Activated CD8-positive, alpha-beta T cell treated with anti-CD3 and anti-CD28 coated beads for 36 hours (primary cell): ENCODE measurements around the gene MED22. TPM values are rescaled to one million over a fixed set of nuclear protein-coding genes. Genes with fewer than 3 reads are reported as not detected.

ENCODE experiments used
- ATAC-seq: fragments of 200-7000 bp; cut with Tn5 transposase; one replicate; pipeline ENCODE4 v1.10.0; 2021; ENCODE audit warnings: mild to moderate bottlenecking, moderate library complexity
- CTCF ChIA-PET: fragments of 350-600 bp; sonication (Branson Sonifier 250); formaldehyde crosslinking; loops from one replicate; lab custom pipeline; 2021; ENCODE audit warnings: antibody characterized with exemption; lab: Charles Lee
- POLR2A ChIA-PET: fragments of 350-600 bp; sonication (Branson Sonifier 250); formaldehyde crosslinking; loops from one replicate; lab custom pipeline; 2021; ENCODE audit warnings: antibody characterized with exemption; lab: Charles Lee
- DNase-seq: peaks from one replicate; pipeline ENCODE4 v3.0.0-alpha.2; 2020
- H3K27ac Mint-ChIP-seq: one replicate; pipeline ENCODE4 v1.8.0; 2021; ENCODE audit warnings: mild to moderate bottlenecking, mixed read lengths
- H3K27me3 Mint-ChIP-seq: one replicate; pipeline ENCODE4 v1.8.0; 2021; ENCODE audit warnings: mixed read lengths
- H3K36me3 Mint-ChIP-seq: one replicate; pipeline ENCODE4 v1.8.0; 2021; ENCODE audit warnings: low read depth, mixed read lengths
- H3K4me1 Mint-ChIP-seq: one replicate; pipeline ENCODE4 v1.8.0; 2021; ENCODE audit warnings: low read depth, mixed read lengths
- H3K4me3 Mint-ChIP-seq: one replicate; pipeline ENCODE4 v1.8.0; 2021; ENCODE audit warnings: mild to moderate bottlenecking, moderate library complexity, mixed read lengths
- H3K9me3 Mint-ChIP-seq: one replicate; pipeline ENCODE4 v1.8.0; 2021; ENCODE audit warnings: mixed read lengths
- intact Hi-C: fragments of 100-400 bp; cut with micrococcal nuclease; formaldehyde crosslinking; loops from one replicate; pipeline ENCODE4 v1.10.0; 2022
- total RNA-seq, 2 experiments: library from RNA; stranded (reverse); gene quantifications; one replicate each; pipeline ENCODE4 v1.2.3, GENCODE V29; 2021
- TF ChIP-seq, protein P1 (sequence below): fragments of 200-600 bp; IDR thresholded peaks from one replicate; pipeline ENCODE4 v1.8.0; 2022; ENCODE audit warnings: antibody characterized with exemption, mild to moderate bottlenecking

The MED22 gene
- total RNA-seq, 2 experiments from 2014 or later, result 23.4 to 29.0 TPM

DNA sequence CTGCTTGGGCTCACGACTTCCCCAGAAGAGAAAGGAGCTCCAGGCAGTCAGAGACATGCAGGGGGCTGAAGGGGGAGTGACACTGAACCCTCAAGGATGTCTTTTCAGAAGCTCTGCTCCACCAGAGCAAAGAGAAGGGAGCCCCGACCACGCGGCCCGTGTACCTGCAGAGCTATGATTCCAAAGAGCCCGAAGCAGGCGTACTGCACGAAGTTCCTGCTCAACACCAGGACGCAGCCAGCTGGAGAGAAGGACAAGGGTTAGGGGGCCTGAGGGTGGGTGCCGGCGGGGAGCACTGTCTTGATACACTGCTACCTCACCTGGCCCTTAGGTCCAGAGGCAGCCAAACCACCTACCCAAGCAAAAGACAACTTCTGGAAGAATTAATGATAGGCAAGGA, 18.5 kb upstream of the MED22 start:
- ATAC-seq (no peak), DNase-seq (no peak)
- H3K4me3 Mint-ChIP-seq, result no peak overlapping the region
- ChIA-PET POLR2A (interaction anchor here (0.7 to 28.8 kb wide), 4 partner anchors 9 to 336 kb away, joined by 3 to 872 read pairs (median 6); partner anchors contain the start of genes CACFD1, MED22, RPL7A and SURF1), CTCF (interaction anchor here (1.4 kb wide), 1 partner anchor 120 kb away, joined by 4 read pairs; no protein-coding TSS in a partner anchor)
- no peaks in the 10 kb centered on the region for H3K27me3 Mint-ChIP-seq
- peaks cover 50% of the 10 kb centered on the region for H3K4me1 Mint-ChIP-seq
- H3K27ac Mint-ChIP-seq, result peak overlapping the region; percentile 0
- peaks cover 75% of the 10 kb centered on the region for H3K36me3 Mint-ChIP-seq
- intact Hi-C loops, result no loop called here
- no peaks in the 10 kb centered on the region for H3K9me3 Mint-ChIP-seq
- TF ChIP-seq, protein P1, sequence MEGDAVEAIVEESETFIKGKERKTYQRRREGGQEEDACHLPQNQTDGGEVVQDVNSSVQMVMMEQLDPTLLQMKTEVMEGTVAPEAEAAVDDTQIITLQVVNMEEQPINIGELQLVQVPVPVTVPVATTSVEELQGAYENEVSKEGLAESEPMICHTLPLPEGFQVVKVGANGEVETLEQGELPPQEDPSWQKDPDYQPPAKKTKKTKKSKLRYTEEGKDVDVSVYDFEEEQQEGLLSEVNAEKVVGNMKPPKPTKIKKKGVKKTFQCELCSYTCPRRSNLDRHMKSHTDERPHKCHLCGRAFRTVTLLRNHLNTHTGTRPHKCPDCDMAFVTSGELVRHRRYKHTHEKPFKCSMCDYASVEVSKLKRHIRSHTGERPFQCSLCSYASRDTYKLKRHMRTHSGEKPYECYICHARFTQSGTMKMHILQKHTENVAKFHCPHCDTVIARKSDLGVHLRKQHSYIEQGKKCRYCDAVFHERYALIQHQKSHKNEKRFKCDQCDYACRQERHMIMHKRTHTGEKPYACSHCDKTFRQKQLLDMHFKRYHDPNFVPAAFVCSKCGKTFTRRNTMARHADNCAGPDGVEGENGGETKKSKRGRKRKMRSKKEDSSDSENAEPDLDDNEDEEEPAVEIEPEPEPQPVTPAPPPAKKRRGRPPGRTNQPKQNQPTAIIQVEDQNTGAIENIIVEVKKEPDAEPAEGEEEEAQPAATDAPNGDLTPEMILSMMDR, result no peak

DNA sequence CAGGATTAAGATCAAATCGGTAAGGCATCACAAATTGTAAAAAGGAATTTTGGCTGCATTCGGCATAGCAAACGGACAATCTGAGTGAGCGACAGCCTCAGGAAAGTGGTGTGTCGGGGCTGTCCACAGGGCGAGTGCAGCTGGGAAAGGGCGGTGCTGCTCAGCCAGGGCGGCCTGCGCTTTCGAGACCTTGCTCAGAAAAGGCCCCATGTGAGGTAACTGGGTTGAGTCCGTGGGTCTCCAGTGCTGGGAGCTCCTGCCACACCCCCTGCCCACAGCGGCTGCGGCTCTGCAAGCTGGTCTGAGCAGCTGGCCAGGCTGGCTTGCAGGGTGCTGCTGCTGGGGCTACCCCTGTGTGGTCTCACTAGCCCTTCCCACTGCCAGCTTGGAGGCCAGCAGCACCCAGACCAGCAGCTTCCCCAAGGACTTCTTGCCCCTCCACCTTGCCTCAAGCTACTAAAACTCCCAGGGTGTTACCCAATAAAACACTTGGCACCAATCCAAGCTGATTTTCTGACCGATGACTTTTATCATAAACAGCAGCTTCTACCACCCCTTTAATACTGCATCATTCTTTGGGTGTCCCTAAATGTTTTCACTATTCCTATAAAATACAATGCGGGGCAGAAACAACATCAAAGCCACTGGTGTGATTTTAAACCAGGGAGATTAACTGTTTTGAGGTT, 14.6 kb upstream of the MED22 start:
- no peak overlapping the region for H3K27ac Mint-ChIP-seq
- CTCF ChIA-PET, result interaction anchor here (1.2 to 1.5 kb wide), 2 partner anchors 9 to 124 kb away, joined by 3 to 6 read pairs; no protein-coding TSS in a partner anchor

DNA sequence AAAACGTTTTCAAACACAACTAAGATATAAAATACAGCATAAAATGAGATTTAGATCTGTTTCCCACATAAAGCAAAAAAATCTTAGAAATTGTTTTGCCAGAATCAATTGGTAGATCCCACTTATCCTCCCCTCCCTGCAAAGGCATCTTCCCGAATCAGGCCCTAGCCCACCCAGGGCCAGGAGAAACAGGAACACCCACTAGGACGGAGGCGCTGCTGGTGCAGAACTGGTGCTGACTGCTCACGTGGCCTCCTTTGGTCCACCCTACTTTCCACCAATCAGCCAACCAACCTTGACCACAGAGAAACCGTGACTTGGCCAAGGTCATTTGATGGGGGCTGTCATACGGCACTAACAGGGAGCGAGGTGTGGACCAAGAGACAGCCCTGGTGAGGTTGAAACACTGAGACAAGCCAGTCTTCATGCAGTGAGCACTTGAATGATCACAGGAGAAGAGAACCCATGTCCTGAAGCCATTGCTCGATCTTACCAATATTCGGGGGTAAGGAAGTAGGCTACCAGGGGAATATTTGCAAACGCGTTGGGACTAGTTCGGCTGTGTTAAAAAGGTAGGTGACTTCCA, 13.7 kb upstream of the MED22 start:
- H3K4me1 Mint-ChIP-seq, result peaks cover 54% of the 10 kb centered on the region
- H3K36me3 Mint-ChIP-seq, result peaks cover 58% of the 10 kb centered on the region
- intact Hi-C loops, result no loop called here
- H3K27me3 Mint-ChIP-seq, result no peaks in the 10 kb centered on the region
- H3K4me3 Mint-ChIP-seq, result no peak overlapping the region
- TF ChIP-seq, protein P1, result no peak
- H3K9me3 Mint-ChIP-seq, result no peaks in the 10 kb centered on the region
- peak overlapping the region; percentile 91 for H3K27ac Mint-ChIP-seq
- ATAC-seq (no peak), DNase-seq (no peak)
- CTCF ChIA-PET, result interaction anchor here (1.2 to 1.5 kb wide), 2 partner anchors 9 to 125 kb away, joined by 3 to 6 read pairs; no protein-coding TSS in a partner anchor
- POLR2A ChIA-PET, result interaction anchor here (1.2 to 28.8 kb wide), 5 partner anchors 0 to 56 kb away, joined by 3 to 872 read pairs (median 31); partner anchors contain the start of genes MED22, REXO4, RPL7A and SURF1

More for the DNA sequence above, 14.6 kb upstream of the MED22 start:
- H3K9me3 Mint-ChIP-seq, result no peaks in the 10 kb centered on the region
- H3K4me3 Mint-ChIP-seq, result no peak overlapping the region
- intact Hi-C loops, result no loop called here
- no peak for DNase-seq
- TF ChIP-seq, protein P1, result no peak
- H3K27me3 Mint-ChIP-seq, result no peaks in the 10 kb centered on the region
- POLR2A ChIA-PET, result interaction anchor here (1.3 to 28.8 kb wide), 5 partner anchors 10 to 59 kb away, joined by 3 to 872 read pairs (median 7); partner anchors contain the start of genes MED22, RPL7A, SURF1 and SURF2
- H3K36me3 Mint-ChIP-seq, result peaks cover 63% of the 10 kb centered on the region
- ATAC-seq, result no peak
- H3K4me1 Mint-ChIP-seq, result peaks cover 51% of the 10 kb centered on the region

DNA sequence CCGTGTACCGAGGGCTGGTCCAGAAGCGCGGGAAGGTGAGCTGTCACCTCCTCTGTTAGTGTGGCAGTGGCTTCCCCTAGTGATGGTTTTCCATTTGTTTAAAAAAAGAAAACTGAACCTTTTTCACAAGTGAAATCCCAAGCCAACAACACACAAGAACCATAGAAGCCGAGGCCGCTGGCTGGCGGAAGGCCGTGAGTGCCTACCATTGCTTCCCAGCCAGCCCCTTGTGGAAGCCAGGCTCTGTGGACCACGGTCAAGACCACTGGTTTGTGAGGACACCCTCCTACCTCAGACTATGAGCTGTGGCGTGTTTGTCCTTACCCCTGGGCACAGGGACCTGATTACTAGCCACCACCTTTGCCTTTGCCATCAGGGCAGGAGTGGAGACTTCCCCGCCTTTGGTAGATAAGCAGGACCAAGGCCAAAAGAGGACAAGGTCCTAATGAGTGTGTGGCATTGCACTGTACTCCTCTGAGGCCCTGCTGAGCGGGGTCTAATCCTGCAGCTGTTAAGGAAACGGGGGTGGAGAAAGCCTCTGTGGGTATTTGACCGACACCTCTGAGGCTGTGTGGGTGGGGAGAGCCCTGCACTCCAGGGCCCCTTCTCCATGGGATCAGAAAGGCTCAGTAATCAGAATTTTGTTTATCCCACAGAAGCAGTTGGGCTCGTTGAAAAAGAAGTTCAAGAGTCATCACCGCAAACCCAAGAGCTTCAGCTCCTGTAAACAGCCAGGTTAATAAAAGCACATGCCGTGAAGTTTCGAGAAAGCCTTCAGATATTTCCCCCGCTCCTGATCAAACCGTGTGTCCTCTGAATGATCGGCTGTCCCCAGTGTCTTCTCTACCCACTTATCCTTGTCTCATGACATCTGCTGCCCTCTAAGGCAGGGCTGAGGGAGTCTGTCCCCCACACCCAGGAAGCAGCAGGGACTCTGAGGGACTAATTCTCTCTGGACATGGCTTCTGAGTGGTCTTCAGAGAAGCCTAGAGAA, 12.8 kb upstream of the MED22 start:
- Mint-ChIP-seq H3K36me3 (peaks cover 49% of the 10 kb centered on the region), H3K9me3 (no peaks in the 10 kb centered on the region)

More for the DNA sequence above, 12.8 kb upstream of the MED22 start:
- TF ChIP-seq, protein P1, result no peak
- CTCF ChIA-PET, result interaction anchor here (0.9 to 1.5 kb wide), 4 partner anchors 10 to 42 kb away, joined by 3 to 6 read pairs (median 4); no protein-coding TSS in a partner anchor
- POLR2A ChIA-PET, result interaction anchor here (1.2 to 28.8 kb wide), 4 partner anchors 1 to 57 kb away, joined by 3 to 872 read pairs (median 438); partner anchors contain the start of genes MED22, REXO4, RPL7A and SURF1
- DNase-seq (peak; percentile 58), ATAC-seq (no peak)
- intact Hi-C loops, result no loop called here
- Mint-ChIP-seq H3K4me3 (no peak overlapping the region), H3K4me1 (peaks cover 52% of the 10 kb centered on the region), H3K27ac (peak overlapping the region; percentile 91), H3K27me3 (no peaks in the 10 kb centered on the region)
